ENCODE results near the gene BMF.

GRCh38 chr15:40104296-40104864 is 4.3 kb downstream of the BMF start:
- no peak for TF ChIP-seq CTCF (IDR thresholded peaks at IDR 0.05)
- TF ChIP-seq POLR2AphosphoS5 (IDR thresholded peaks at IDR 0.05): no peak
